ENCODE results near the gene ARSG. TPM values are rescaled to one million over a fixed set of nuclear protein-coding genes. Genes with fewer than 3 reads are reported as not detected.

The ARSG gene
- total and polyA plus RNA-seq, 2 of the 13 experiments (the other 11 are each of a cell fraction or from before 2014, with no cell fraction given): 3.7 to 15.2 TPM

DNA sequence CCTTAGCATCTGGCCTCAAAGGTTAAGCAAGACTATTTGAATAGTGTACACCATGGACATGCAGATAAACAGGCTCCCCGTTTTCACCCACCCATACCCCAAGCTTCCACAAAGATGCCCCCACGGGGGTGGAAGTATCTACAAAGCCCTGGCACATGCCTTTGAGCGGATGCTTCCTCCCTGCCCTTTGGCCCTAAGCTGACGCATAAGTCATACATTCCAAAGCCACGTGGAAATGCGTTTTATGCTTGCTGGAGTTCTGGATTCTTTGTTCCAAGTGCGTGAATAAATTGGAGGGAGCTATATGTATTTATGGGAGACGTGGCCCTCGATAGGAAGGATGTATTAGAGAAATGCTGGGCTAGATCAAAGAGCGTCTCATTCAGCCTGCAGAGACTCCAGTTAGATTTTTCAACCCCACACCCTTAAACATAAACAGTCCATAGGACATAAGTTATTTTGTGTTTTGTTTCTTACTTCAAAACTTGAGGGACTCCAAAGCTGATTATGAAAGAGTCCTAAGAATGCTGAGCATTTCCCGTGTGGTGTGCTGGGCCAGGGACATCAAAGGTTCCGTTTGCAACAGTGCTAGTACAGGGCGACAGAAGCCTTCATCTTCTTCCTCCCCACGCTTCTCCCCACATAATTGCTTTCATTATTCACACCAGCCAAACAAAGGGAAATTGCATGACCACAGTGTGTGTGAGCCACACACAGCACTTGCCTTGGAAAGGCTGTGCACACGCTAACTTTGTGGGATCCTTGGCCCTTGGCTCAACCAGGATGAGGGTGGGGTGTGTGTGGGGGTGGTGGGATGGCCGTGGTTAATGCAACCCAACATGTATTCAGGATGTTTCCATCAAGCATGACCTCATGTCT lies 92.4 kb downstream of the ARSG start (continued):
- TF ChIP-seq ARNT2 (CRISPR knock-in tag; IDR thresholded peaks at IDR 0.05; ENCODE audit: low read depth): peak; percentile 28; the same call in 1 of the 2 replicates
- peak; percentile 84; the same call in 1 of the 2 replicates for TF ChIP-seq MXD4 (CRISPR knock-in tag; IDR thresholded peaks at IDR 0.05)
- peak; percentile 86 for TF ChIP-seq HMG20A (CRISPR knock-in tag; IDR thresholded peaks at IDR 0.05; ENCODE audit: borderline replicate concordance)
- peak; percentile 73; the same call in 1 of the 2 replicates for TF ChIP-seq KDM5B (CRISPR knock-in tag; IDR thresholded peaks at IDR 0.05; ENCODE audit: borderline replicate concordance)
- TF ChIP-seq BORCS8-MEF2B (CRISPR knock-in tag; IDR thresholded peaks at IDR 0.05): peak; percentile 85
- TF ChIP-seq HOMEZ (CRISPR knock-in tag; IDR thresholded peaks at IDR 0.05; ENCODE audit: low read depth): peak; percentile 53; the same call in 1 of the 2 replicates
- TF ChIP-seq KDM6A (CRISPR knock-in tag; IDR thresholded peaks at IDR 0.05; ENCODE audit: low read depth): peak; percentile 75; the same call in 1 of the 2 replicates
- TF ChIP-seq ZFP36L1 (CRISPR knock-in tag; IDR thresholded peaks at IDR 0.05): peak; percentile 96
- TF ChIP-seq ZNF598 (CRISPR knock-in tag; IDR thresholded peaks at IDR 0.05; ENCODE audit: borderline replicate concordance): 0 out of 2 replicates have a peak, but pooled peaks have one; percentile 58
- TF ChIP-seq ZNF546 (CRISPR knock-in tag; conservative IDR thresholded peaks at IDR 0.05): peak; percentile 55; the same call in 1 of the 2 replicates
- peak; percentile 89; the same call in 1 of the 2 replicates for TF ChIP-seq ZNF83 (CRISPR knock-in tag; IDR thresholded peaks at IDR 0.05; ENCODE audit: borderline replicate concordance)
- peak; percentile 99 for TF ChIP-seq TCF7 (IDR thresholded peaks at IDR 0.05; ENCODE audit: low read depth)
- TF ChIP-seq TAF1 (CRISPR knock-in tag; IDR thresholded peaks at IDR 0.05): peak; percentile 30; the same call in 1 of the 2 replicates
- TF ChIP-seq, protein P1, sequence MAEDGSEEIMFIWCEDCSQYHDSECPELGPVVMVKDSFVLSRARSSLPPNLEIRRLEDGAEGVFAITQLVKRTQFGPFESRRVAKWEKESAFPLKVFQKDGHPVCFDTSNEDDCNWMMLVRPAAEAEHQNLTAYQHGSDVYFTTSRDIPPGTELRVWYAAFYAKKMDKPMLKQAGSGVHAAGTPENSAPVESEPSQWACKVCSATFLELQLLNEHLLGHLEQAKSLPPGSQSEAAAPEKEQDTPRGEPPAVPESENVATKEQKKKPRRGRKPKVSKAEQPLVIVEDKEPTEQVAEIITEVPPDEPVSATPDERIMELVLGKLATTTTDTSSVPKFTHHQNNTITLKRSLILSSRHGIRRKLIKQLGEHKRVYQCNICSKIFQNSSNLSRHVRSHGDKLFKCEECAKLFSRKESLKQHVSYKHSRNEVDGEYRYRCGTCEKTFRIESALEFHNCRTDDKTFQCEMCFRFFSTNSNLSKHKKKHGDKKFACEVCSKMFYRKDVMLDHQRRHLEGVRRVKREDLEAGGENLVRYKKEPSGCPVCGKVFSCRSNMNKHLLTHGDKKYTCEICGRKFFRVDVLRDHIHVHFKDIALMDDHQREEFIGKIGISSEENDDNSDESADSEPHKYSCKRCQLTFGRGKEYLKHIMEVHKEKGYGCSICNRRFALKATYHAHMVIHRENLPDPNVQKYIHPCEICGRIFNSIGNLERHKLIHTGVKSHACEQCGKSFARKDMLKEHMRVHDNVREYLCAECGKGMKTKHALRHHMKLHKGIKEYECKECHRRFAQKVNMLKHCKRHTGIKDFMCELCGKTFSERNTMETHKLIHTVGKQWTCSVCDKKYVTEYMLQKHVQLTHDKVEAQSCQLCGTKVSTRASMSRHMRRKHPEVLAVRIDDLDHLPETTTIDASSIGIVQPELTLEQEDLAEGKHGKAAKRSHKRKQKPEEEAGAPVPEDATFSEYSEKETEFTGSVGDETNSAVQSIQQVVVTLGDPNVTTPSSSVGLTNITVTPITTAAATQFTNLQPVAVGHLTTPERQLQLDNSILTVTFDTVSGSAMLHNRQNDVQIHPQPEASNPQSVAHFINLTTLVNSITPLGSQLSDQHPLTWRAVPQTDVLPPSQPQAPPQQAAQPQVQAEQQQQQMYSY (CRISPR knock-in tag; IDR thresholded peaks at IDR 0.05): peak; percentile 38; the same call in 1 of the 2 replicates
- no peak; the same call in 1 of the 2 replicates for TF ChIP-seq RBFOX2 (IDR thresholded peaks at IDR 0.05; ENCODE audit: low read depth, low read length)
- no peak for TF ChIP-seq SOX6 (IDR thresholded peaks at IDR 0.05)
- TF ChIP-seq SOX6 (CRISPR knock-in tag; IDR thresholded peaks at IDR 0.05): peak; percentile 98
- TF ChIP-seq HHEX (CRISPR knock-in tag; IDR thresholded peaks at IDR 0.05): peak; percentile 83
- TF ChIP-seq, protein P2, sequence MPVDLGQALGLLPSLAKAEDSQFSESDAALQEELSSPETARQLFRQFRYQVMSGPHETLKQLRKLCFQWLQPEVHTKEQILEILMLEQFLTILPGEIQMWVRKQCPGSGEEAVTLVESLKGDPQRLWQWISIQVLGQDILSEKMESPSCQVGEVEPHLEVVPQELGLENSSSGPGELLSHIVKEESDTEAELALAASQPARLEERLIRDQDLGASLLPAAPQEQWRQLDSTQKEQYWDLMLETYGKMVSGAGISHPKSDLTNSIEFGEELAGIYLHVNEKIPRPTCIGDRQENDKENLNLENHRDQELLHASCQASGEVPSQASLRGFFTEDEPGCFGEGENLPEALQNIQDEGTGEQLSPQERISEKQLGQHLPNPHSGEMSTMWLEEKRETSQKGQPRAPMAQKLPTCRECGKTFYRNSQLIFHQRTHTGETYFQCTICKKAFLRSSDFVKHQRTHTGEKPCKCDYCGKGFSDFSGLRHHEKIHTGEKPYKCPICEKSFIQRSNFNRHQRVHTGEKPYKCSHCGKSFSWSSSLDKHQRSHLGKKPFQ (CRISPR knock-in tag; IDR thresholded peaks at IDR 0.05; ENCODE audit: insufficient replicate concordance): peak; percentile 100
- TF ChIP-seq U2AF2 (IDR thresholded peaks at IDR 0.05; ENCODE audit: low read depth, low read length): no peak
- TF ChIP-seq SPEN (CRISPR knock-in tag; IDR thresholded peaks at IDR 0.05; ENCODE audit: low read depth): peak; percentile 61; the same call in 1 of the 2 replicates
